Natural killer cell (primary cell): ENCODE measurements around the gene MTRF1. TPM values are rescaled to one million over a fixed set of nuclear protein-coding genes. Genes with fewer than 3 reads are reported as not detected.

Experiments
- ATAC-seq, 3 donors: fragments of 150-1000 bp in 2 of 3; fragments of 200-7000 bp in 1 of 3; cut with Tn5 transposase; 1 replicate in 1 of 3; 2 replicates in 2 of 3; pipeline ENCODE4 v1.10.0; 2021; ENCODE audit warnings: mild to moderate bottlenecking in 2 of 3, moderate library complexity in 2 of 3
- DNase-seq, 2 donors: peaks; one replicate each; pipeline versions ENCODE4 v3.0.0 to v3.0.0-alpha.2; 2013 to 2021; ENCODE audit warnings: mixed read lengths in 1 of 2
- H3K27ac ChIP-seq: one replicate; pipeline ENCODE4 v1.5.1; 2013; ENCODE audit warnings: mild to moderate bottlenecking, low read length
- H3K27me3 ChIP-seq: one replicate; pipeline ENCODE4 v1.6.1; 2013; ENCODE audit warnings: low read length; ENCODE audit not compliant: control insufficient read depth, insufficient read depth
- H3K36me3 ChIP-seq: one replicate; pipeline ENCODE4 v1.6.1; 2013; ENCODE audit warnings: low read length; ENCODE audit not compliant: control insufficient read depth, insufficient read depth
- H3K4me1 ChIP-seq: one replicate; pipeline ENCODE4 v1.6.1; 2013; ENCODE audit warnings: low read length; ENCODE audit not compliant: control insufficient read depth, insufficient read depth
- H3K4me3 ChIP-seq: one replicate; pipeline ENCODE4 v1.5.1; 2013; ENCODE audit warnings: low read length
- H3K9me3 ChIP-seq: one replicate; pipeline ENCODE4 v1.6.1; 2013; ENCODE audit warnings: low read length; ENCODE audit not compliant: control insufficient read depth, insufficient read depth
- H3K27ac Mint-ChIP-seq, 2 donors: one replicate each; pipeline ENCODE4 v1.8.0; 2022; ENCODE audit warnings: mild to moderate bottlenecking in 2 of 2, mixed read lengths in 2 of 2, moderate library complexity in 1 of 2
- H3K27me3 Mint-ChIP-seq, 2 donors: one replicate each; pipeline ENCODE4 v1.8.0; 2022; ENCODE audit warnings: low read depth in 2 of 2, mixed read lengths in 2 of 2
- H3K36me3 Mint-ChIP-seq: one replicate; pipeline ENCODE4 v1.8.0; 2022; ENCODE audit warnings: mixed read lengths
- H3K4me1 Mint-ChIP-seq, 2 donors: one replicate each; pipeline ENCODE4 v1.8.0; 2022; ENCODE audit warnings: mixed read lengths in 2 of 2
- H3K4me3 Mint-ChIP-seq: one replicate; pipeline ENCODE4 v1.8.0; 2022; ENCODE audit warnings: mild to moderate bottlenecking, moderate library complexity, mixed read lengths
- H3K9me3 Mint-ChIP-seq, 2 donors: one replicate each; pipeline ENCODE4 v1.8.0; 2022; ENCODE audit warnings: mixed read lengths in 2 of 2
- CTCF ChIP-seq: fragments of 200-600 bp; IDR thresholded peaks from one replicate; pipeline ENCODE4 v1.8.0; 2022; ENCODE audit warnings: antibody characterized with exemption
- WGBS: methylation state at CpG from one replicate; pipeline ENCODE4 v1.1.7; 2013; ENCODE audit warnings: missing lambda C conversion rate; ENCODE audit not compliant: insufficient coverage; 5-methylcytosine and 5-hydroxymethylcytosine counted together
- intact Hi-C: fragments of 100-400 bp; cut with micrococcal nuclease; formaldehyde crosslinking; loops from one replicate; pipeline ENCODE4 v1.14.2; 2022
- total RNA-seq, 4 donors: library from RNA; stranded (reverse); fragments of 120-200 nt in 1 of 4; gene quantifications; one replicate each; pipeline versions ENCODE4 v1.2.3 to v1.2.4, GENCODE V29; 2013 to 2022

Gene MTRF1
- total RNA-seq, 3 donors from 2014 or later (not counting 1 experiment from before 2014, with no cell fraction given) = 20.3 to 24.1 (median 24.0) TPM

- H3K36me3 ChIP-seq = no peaks in the 10 kb centered on the region
- peaks cover 5 to 8% of the 10 kb centered on the region in 2 donors for H3K4me1 Mint-ChIP-seq
- WGBS = 94% methylated on average over 12 of the region's 15 CpGs
- intact Hi-C loops = no loop called here
- H3K4me1 ChIP-seq = peaks cover 5% of the 10 kb centered on the region
- no peak overlapping the region for H3K27ac Mint-ChIP-seq
- H3K27me3 Mint-ChIP-seq = peaks cover 0 to 4% of the 10 kb centered on the region in 2 donors
- no peak for DNase-seq
- no peak for TF ChIP-seq CTCF
- no peaks in the 10 kb centered on the region for H3K9me3 Mint-ChIP-seq
- ATAC-seq = no peak
- no peak overlapping the region for H3K27ac ChIP-seq
- no peak overlapping the region for H3K4me3 ChIP-seq
- H3K27me3 ChIP-seq = no peaks in the 10 kb centered on the region
- no peaks in the 10 kb centered on the region for H3K9me3 ChIP-seq
- H3K4me3 Mint-ChIP-seq = no peak overlapping the region
- no peaks in the 10 kb centered on the region for H3K36me3 Mint-ChIP-seq
Observed at GRCh38 chr13:41306271-41307145, 43.1 kb upstream of the MTRF1 start.

- H3K4me1 Mint-ChIP-seq = no peaks in the 10 kb centered on the region
- intact Hi-C loops = no loop called here
- no peak for DNase-seq
- TF ChIP-seq CTCF = no peak
- Histone ChIP-seq H3K27ac (no peak overlapping the region), H3K27me3 (no peaks in the 10 kb centered on the region), H3K9me3 (no peaks in the 10 kb centered on the region), H3K4me3 (no peak overlapping the region), H3K36me3 (no peaks in the 10 kb centered on the region), H3K4me1 (no peaks in the 10 kb centered on the region)
- H3K4me3 Mint-ChIP-seq = no peak overlapping the region
- no peaks in the 10 kb centered on the region for H3K36me3 Mint-ChIP-seq
- no peak overlapping the region for H3K27ac Mint-ChIP-seq
- H3K9me3 Mint-ChIP-seq = no peaks in the 10 kb centered on the region
- no peak for ATAC-seq
- H3K27me3 Mint-ChIP-seq = peaks cover 0 to 6% of the 10 kb centered on the region in 2 donors
Observed at GRCh38 chr13:41304551-41304950, 41.2 kb upstream of the MTRF1 start.

- DNase-seq = no peak
- Histone ChIP-seq H3K4me3 (no peak overlapping the region), H3K4me1 (no peaks in the 10 kb centered on the region), H3K36me3 (no peaks in the 10 kb centered on the region), H3K9me3 (no peaks in the 10 kb centered on the region), H3K27me3 (no peaks in the 10 kb centered on the region), H3K27ac (no peak overlapping the region)
- no peaks in the 10 kb centered on the region for H3K4me1 Mint-ChIP-seq
- intact Hi-C loops = no loop called here
- H3K4me3 Mint-ChIP-seq = no peak overlapping the region
- no peaks in the 10 kb centered on the region for H3K9me3 Mint-ChIP-seq
- ATAC-seq = no peak
- peaks cover 8 to 9% of the 10 kb centered on the region in 2 donors for H3K27me3 Mint-ChIP-seq
- no peak overlapping the region for H3K27ac Mint-ChIP-seq
- TF ChIP-seq CTCF = no peak
- 100% methylated on average over 3 of the region's 3 CpGs for WGBS
- H3K36me3 Mint-ChIP-seq = no peaks in the 10 kb centered on the region
Observed at GRCh38 chr13:41302743-41303142, 39.4 kb upstream of the MTRF1 start.
